GM20000 (cell line): ENCODE measurements around the gene KNL1.

Source experiments
- DNase-seq: peaks from one replicate; pipeline ENCODE4 v3.0.0; 2012; ENCODE audit warnings: low spot score
- TF ChIP-seq, protein P1 (sequence below): IDR thresholded peaks from 2 replicates; pipeline ENCODE4 v1.5.1; 2012; ENCODE audit warnings: mild to moderate bottlenecking, control low read depth; ENCODE audit errors: extremely low read depth, missing control alignments

The KNL1 gene

DNA sequence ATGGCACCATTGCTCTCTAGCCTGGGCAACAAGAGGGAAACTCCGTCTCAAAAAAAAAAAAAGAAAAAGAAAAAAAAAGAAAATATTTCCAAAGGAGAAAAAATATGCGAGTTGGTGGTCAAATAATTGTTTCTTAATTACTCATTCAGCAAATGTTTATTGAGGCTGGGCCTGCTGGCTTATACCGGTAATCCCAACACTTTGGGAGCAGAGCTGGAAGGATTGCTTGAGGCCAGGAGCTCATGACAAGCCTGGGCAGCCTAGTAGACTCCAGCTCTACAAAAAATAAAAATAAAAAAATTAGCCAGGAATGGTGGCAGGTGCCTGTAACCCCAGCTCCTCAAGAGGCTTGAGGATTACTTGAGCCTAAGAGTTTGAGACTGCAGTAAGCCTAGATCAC is 4.1 kb downstream of the KNL1 start:
- no peak for DNase-seq

DNA sequence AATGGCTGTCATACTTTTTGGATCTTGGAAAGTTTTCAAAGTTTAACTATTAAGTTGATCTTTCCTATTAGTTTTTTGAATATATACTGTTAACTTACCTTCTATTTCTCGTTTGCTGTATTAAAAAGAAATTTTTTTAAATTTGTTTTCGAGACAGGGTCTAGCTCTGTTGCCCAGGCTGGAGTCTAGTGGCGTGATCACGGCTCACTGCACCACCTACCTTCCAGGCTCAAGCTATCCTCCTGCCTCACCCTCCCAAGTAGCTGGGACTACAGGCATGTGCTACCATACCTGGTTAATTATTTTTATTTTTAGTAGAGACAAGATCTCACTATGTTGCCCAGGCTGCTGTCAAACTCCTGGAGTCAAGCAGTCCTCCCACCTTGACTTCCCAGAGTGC is 4.6 kb downstream of the KNL1 start:
- TF ChIP-seq, protein P1, sequence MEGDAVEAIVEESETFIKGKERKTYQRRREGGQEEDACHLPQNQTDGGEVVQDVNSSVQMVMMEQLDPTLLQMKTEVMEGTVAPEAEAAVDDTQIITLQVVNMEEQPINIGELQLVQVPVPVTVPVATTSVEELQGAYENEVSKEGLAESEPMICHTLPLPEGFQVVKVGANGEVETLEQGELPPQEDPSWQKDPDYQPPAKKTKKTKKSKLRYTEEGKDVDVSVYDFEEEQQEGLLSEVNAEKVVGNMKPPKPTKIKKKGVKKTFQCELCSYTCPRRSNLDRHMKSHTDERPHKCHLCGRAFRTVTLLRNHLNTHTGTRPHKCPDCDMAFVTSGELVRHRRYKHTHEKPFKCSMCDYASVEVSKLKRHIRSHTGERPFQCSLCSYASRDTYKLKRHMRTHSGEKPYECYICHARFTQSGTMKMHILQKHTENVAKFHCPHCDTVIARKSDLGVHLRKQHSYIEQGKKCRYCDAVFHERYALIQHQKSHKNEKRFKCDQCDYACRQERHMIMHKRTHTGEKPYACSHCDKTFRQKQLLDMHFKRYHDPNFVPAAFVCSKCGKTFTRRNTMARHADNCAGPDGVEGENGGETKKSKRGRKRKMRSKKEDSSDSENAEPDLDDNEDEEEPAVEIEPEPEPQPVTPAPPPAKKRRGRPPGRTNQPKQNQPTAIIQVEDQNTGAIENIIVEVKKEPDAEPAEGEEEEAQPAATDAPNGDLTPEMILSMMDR: no peak

More for the DNA sequence above, 4.1 kb downstream of the KNL1 start:
- TF ChIP-seq, protein P1: no peak

DNA sequence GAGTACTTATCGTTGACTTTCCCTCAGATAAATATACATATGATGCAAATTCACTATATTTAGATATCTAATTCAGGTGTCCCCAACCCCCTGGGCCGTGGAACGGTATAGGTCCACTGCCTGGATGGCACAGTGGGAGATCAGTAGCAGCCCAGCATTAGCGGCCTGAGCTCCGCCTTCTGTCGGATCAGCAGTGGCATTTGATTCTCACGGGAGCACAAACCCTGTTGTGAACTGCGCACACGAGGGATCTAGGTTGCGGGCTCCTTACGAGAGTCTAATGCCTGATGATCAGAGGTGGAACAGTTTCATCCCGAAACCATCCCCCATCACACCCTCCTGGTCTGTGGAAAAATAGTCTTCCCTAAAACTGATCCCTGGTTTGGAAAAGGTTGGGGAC is 6.9 kb downstream of the KNL1 start:
- TF ChIP-seq, protein P1: no peak
- no peak for DNase-seq

More for the DNA sequence above, 4.6 kb downstream of the KNL1 start:
- DNase-seq: no peak

DNA sequence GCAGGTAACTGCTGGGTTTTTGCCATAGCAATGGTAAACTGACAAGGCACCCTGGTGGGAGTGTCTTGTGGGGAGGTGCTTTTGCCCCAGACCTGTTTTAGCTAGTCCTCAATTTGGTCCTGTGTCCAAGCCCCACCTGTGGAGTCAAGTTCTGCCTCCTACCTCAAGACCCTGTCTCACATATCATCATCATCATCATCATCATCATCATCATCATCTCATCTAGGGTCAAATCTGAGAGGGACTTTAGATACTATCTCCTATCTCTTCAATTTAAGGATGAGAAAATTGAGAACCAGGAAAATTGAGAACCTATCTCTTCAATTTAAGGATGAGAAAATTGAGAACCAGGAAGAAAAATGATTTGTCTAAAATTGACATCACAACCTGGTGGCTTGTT is 9.9 kb downstream of the KNL1 start:
- DNase-seq: no peak
- TF ChIP-seq, protein P1: no peak

DNA sequence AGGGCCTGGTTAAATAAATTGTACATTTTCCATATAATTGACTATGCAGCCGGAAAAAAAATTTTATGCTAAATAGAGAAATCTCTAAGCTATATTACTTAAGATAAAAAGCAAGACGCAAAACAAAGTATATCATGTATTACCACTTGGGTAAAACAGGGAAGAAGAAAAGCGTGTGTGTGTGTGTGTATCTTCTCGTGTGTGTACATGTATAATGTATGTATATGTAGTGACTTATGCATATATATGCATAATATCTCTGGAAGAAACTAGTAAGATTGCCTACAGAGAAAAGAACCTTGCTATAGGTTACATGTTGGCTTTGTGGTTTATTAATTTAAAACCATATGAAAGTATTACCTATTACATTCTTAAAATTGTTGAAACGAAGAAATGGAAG is 19.0 kb downstream of the KNL1 start:
- DNase-seq: no peak
- TF ChIP-seq, protein P1: no peak

DNA sequence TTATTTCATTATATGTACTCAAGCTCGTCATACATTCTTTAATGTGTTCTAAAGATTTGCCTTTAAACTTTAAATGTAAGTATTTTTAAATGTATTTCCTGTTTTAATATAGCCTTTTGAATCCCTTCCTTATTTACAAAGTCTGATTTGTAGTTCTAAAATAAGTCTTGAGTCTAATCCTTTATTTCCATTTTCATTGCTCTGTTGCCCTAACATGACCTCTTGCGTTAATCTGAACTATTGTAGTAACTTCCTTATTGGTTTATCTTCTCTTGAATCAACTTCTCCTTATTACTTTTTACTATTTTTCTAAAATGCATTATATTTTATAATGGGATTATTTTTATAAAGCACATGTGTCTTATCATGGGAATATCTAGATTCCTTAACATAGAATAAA is 24.0 kb downstream of the KNL1 start:
- no peak for DNase-seq
- TF ChIP-seq, protein P1: no peak

DNA sequence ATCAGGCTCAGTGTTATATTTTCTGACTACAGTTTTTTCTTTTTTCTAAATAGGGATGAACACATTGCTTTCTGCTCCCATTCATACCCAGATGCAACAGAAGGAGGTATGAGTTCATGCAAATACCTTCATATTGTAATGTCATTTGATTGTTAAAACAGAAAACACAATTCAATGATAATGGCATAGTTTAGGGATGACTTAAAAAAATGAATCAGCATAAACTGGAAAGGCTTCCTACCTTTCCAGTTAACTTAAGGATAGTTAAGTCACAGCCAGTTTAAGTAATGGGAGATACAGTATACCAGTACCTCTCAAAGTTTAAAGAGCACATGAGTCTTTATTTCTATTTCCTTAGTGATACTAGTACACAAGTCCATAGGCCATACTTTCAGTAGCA is 24.9 kb downstream of the KNL1 start:
- TF ChIP-seq, protein P1: no peak
- no peak for DNase-seq
